Astrocyte of the spinal cord (primary cell): Measurements from ENCODE around the gene ZNF407.

Experiments
- DNase-seq: peaks from one replicate; pipeline ENCODE4 v3.0.0; 2011; ENCODE audit warnings: low read depth, low spot score
- H3K4me3 ChIP-seq: 2 replicates; pipeline ENCODE4 v1.5.1; 2011; ENCODE audit warnings: low read depth, mild to moderate bottlenecking, low read length, moderate library complexity
- CTCF ChIP-seq: IDR thresholded peaks from 2 replicates; pipeline ENCODE4 v1.5.1; 2012; ENCODE audit warnings: low read depth, mild to moderate bottlenecking, low read length, inconsistent platforms
- in situ Hi-C: cut with HindIII; loops from 2 replicates; pipeline ENCODE4 v1.10.0; 2017; ENCODE audit warnings: low sequenced_read_pairs

Gene ZNF407

GRCh38 chr18:75048776-75049454, 451.2 kb downstream of the ZNF407 start:
- in situ Hi-C loops: no loop called here
- H3K4me3 ChIP-seq: no peak overlapping the region

GRCh38 chr18:75049455-75049789, 451.8 kb downstream of the ZNF407 start:
- H3K4me3 ChIP-seq: no peak overlapping the region
- TF ChIP-seq CTCF: no peak
- no peak for DNase-seq
- in situ Hi-C loops: no loop called here

More at GRCh38 chr18:75048776-75049454, 451.2 kb downstream of the ZNF407 start:
- TF ChIP-seq CTCF: no peak
- no peak for DNase-seq

- in situ Hi-C loops: no loop called here
- TF ChIP-seq CTCF: no peak
- H3K4me3 ChIP-seq: no peak overlapping the region
- DNase-seq: no peak
Observed at GRCh38 chr18:75051757-75052156, 454.1 kb downstream of the ZNF407 start.

GRCh38 chr18:75052475-75052874, 454.8 kb downstream of the ZNF407 start:
- in situ Hi-C loops: no loop called here
- H3K4me3 ChIP-seq: no peak overlapping the region
- no peak for DNase-seq
- TF ChIP-seq CTCF: no peak

- DNase-seq: no peak
- in situ Hi-C loops: no loop called here
- no peak overlapping the region for H3K4me3 ChIP-seq
- TF ChIP-seq CTCF: no peak
Observed at GRCh38 chr18:75053028-75053629, 455.5 kb downstream of the ZNF407 start.

GRCh38 chr18:75054046-75054445, 456.4 kb downstream of the ZNF407 start:
- in situ Hi-C loops: no loop called here
- no peak for TF ChIP-seq CTCF
- DNase-seq: no peak
- no peak overlapping the region for H3K4me3 ChIP-seq
